Caco-2 (cell line): ENCODE measurements around the gene SHLD3. TPM values are rescaled to one million over a fixed set of nuclear protein-coding genes. Genes with fewer than 3 reads are reported as not detected.

ENCODE experiments used
- BruUV-seq: library from RNA; stranded (reverse); fragments of 400-500 nt; replicated peaks from 2 replicates; lab custom pipeline; 2021; lab: Mats Ljungman, UMichigan
- CTCF ChIA-PET: fragments of 300-600 bp; sonication (Branson Sonifier 250); formaldehyde crosslinking; loops from one replicate; lab custom pipeline; 2022; ENCODE audit warnings: antibody characterized with exemption; lab: Charles Lee
- POLR2A ChIA-PET: fragments of 300-600 bp; sonication (Branson Sonifier 250); formaldehyde crosslinking; loops from one replicate; lab custom pipeline; 2022; ENCODE audit warnings: antibody characterized with exemption; lab: Charles Lee
- DNase-seq, 2 experiments: peaks; one replicate each; pipeline versions ENCODE4 v3.0.0 to v3.0.0-alpha.2; 2020 to 2022
- H3K27me3 ChIP-seq: replicated peaks from 2 replicates; pipeline ENCODE4 v1.6.0; 2011; ENCODE audit warnings: low read length; ENCODE audit not compliant: control insufficient read depth, insufficient read depth
- H3K36me3 ChIP-seq: 2 replicates; pipeline ENCODE4 v1.5.1; 2011; ENCODE audit warnings: low read length; ENCODE audit not compliant: control insufficient read depth, insufficient read depth
- H3K4me1 ChIP-seq: fragments of 250-450 bp; sonication (Bioruptor Pico); 2 replicates; pipeline ENCODE4 v1.5.1; 2020; ENCODE audit warnings: mild to moderate bottlenecking
- H3K4me3 ChIP-seq: 2 replicates; pipeline ENCODE4 v1.5.1; 2011; ENCODE audit warnings: low read depth, mild to moderate bottlenecking, control low read depth, low read length
- H3K9me3 ChIP-seq: fragments of 250-450 bp; sonication (Bioruptor Pico); 2 replicates; pipeline ENCODE4 v1.5.1; 2020; ENCODE audit warnings: mild to moderate bottlenecking, moderate library complexity
- H3K27ac Mint-ChIP-seq: one replicate; pipeline ENCODE4 v1.8.0; 2022; ENCODE audit warnings: mixed read lengths; ENCODE audit not compliant: unreplicated experiment
- H3K27me3 Mint-ChIP-seq: one replicate; pipeline ENCODE4 v1.8.0; 2022; ENCODE audit warnings: mixed read lengths; ENCODE audit not compliant: insufficient read depth, unreplicated experiment
- H3K36me3 Mint-ChIP-seq: one replicate; pipeline ENCODE4 v1.8.0; 2022; ENCODE audit warnings: mild to moderate bottlenecking, mixed read lengths; ENCODE audit not compliant: insufficient read depth, unreplicated experiment
- H3K4me1 Mint-ChIP-seq: one replicate; pipeline ENCODE4 v1.8.0; 2022; ENCODE audit warnings: low read depth, mixed read lengths; ENCODE audit not compliant: unreplicated experiment
- H3K4me3 Mint-ChIP-seq: one replicate; pipeline ENCODE4 v1.8.0; 2022; ENCODE audit warnings: mild to moderate bottlenecking, moderate library complexity, mixed read lengths; ENCODE audit not compliant: unreplicated experiment
- H3K9me3 Mint-ChIP-seq: one replicate; pipeline ENCODE4 v1.8.0; 2022; ENCODE audit warnings: mixed read lengths; ENCODE audit not compliant: unreplicated experiment
- CTCF ChIP-seq, 2 experiments: fragments of 200-600 bp in 1 of 2; IDR thresholded peaks; 1 replicate in 1 of 2; 2 replicates in 1 of 2; pipeline versions ENCODE4 v1.5.1 to v1.8.0; 2011 to 2022; ENCODE audit warnings: antibody characterized with exemption in 1 of 2, control low read depth in 1 of 2, inconsistent platforms in 1 of 2, low read depth in 1 of 2, low read length in 1 of 2, mild to moderate bottlenecking in 1 of 2, moderate library complexity in 1 of 2; ENCODE audit not compliant: insufficient read depth in 1 of 2, severe bottlenecking in 1 of 2, unreplicated experiment in 1 of 2
- intact Hi-C: fragments of 100-400 bp; cut with micrococcal nuclease; formaldehyde crosslinking; loops from one replicate; pipeline ENCODE4 v1.10.0; 2022; ENCODE audit not compliant: unreplicated experiment
- total RNA-seq: library from RNA; stranded (reverse); gene quantifications from 2 replicates; pipeline ENCODE4 v1.2.3, GENCODE V29; 2022

Gene SHLD3
- total RNA-seq, 1 experiment from 2014 or later = 4.7 TPM

DNA sequence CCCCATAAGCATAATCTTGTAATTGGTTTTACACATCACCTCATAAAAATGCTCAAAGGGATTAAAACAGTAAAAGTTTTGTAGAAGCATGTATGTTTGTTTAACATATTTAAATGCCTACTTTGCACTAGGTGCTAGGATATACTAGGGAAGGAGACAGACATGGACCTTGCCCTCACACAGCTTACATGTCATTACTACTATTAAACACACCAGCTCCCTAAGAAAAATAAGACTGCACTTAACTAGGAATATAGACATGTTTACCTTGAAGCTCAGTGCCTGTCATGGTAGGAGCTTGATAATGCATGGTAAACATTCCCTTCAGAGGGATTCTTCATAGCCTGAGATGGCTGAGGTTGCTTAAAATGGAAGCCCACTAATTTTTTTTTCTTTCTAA, 6.2 kb downstream of the SHLD3 start:
- no peak for DNase-seq
- Mint-ChIP-seq H3K27ac (no peak overlapping the region), H3K4me3 (no peak overlapping the region), H3K9me3 (no peaks in the 10 kb centered on the region), H3K4me1 (peaks cover 2% of the 10 kb centered on the region), H3K27me3 (no peaks in the 10 kb centered on the region), H3K36me3 (peaks cover 6% of the 10 kb centered on the region)
- intact Hi-C loops = no loop called here
- no TSS peak for BruUV-seq
- POLR2A ChIA-PET = interaction anchor here (0.6 to 1.0 kb wide), 2 partner anchors 91 to 99 kb away, joined by 3 read pairs; partner anchors contain the start of genes NLN and SGTB
- no peaks in the 10 kb centered on the region for H3K9me3 ChIP-seq
- peaks cover 7% of the 10 kb centered on the region for H3K4me1 ChIP-seq
- H3K36me3 ChIP-seq = no peaks in the 10 kb centered on the region
- H3K4me3 ChIP-seq = no peak overlapping the region
- CTCF ChIA-PET = no interaction called here
- H3K27me3 ChIP-seq = no peaks in the 10 kb centered on the region
- no peak for TF ChIP-seq CTCF (IDR thresholded peaks at IDR 0.05; ENCODE audit: insufficient read depth in 1 of 2, low read depth in 1 of 2, low read length in 1 of 2, severe bottlenecking in 1 of 2, unreplicated experiment in 1 of 2)

- Histone ChIP-seq H3K9me3 (no peaks in the 10 kb centered on the region), H3K36me3 (peaks cover 2% of the 10 kb centered on the region; the same call in 1 of the 2 replicates), H3K27me3 (no peaks in the 10 kb centered on the region), H3K4me3 (no peak overlapping the region), H3K4me1 (no peaks in the 10 kb centered on the region)
- peaks cover 17% of the 10 kb centered on the region for H3K36me3 Mint-ChIP-seq
- BruUV-seq = no TSS peak
- H3K4me1 Mint-ChIP-seq = no peaks in the 10 kb centered on the region
- ChIA-PET CTCF (interaction anchor here (0.5 kb wide), 1 partner anchor 9 kb away, joined by 4 read pairs; no protein-coding TSS in a partner anchor), POLR2A (no interaction called here)
- intact Hi-C loops = no loop called here
- H3K9me3 Mint-ChIP-seq = no peaks in the 10 kb centered on the region
- no peak for TF ChIP-seq CTCF (IDR thresholded peaks at IDR 0.05; ENCODE audit: insufficient read depth in 1 of 2, low read depth in 1 of 2, low read length in 1 of 2, severe bottlenecking in 1 of 2, unreplicated experiment in 1 of 2)
- no peaks in the 10 kb centered on the region for H3K27me3 Mint-ChIP-seq
- no peak for DNase-seq
- H3K4me3 Mint-ChIP-seq = no peak overlapping the region
- no peak overlapping the region for H3K27ac Mint-ChIP-seq
Observed at GRCh38 chr5:65640240-65640639, 15.4 kb downstream of the SHLD3 start.

GRCh38 chr5:65646938-65647337, 22.1 kb downstream of the SHLD3 start:
- Histone ChIP-seq H3K4me1 (peaks cover 18% of the 10 kb centered on the region), H3K27me3 (no peaks in the 10 kb centered on the region), H3K36me3 (no peaks in the 10 kb centered on the region), H3K4me3 (no peak overlapping the region), H3K9me3 (no peaks in the 10 kb centered on the region)
- DNase-seq = no peak
- POLR2A ChIA-PET = no interaction called here
- H3K4me3 Mint-ChIP-seq = no peak overlapping the region
- H3K36me3 Mint-ChIP-seq = peaks cover 12% of the 10 kb centered on the region
- H3K27ac Mint-ChIP-seq = no peak overlapping the region
- H3K9me3 Mint-ChIP-seq = no peaks in the 10 kb centered on the region
- H3K27me3 Mint-ChIP-seq = no peaks in the 10 kb centered on the region
- H3K4me1 Mint-ChIP-seq = peaks cover 17% of the 10 kb centered on the region
- CTCF ChIA-PET = no interaction called here
- no peak for TF ChIP-seq CTCF (IDR thresholded peaks at IDR 0.05; ENCODE audit: insufficient read depth in 1 of 2, low read depth in 1 of 2, low read length in 1 of 2, severe bottlenecking in 1 of 2, unreplicated experiment in 1 of 2)
- no TSS peak for BruUV-seq
- intact Hi-C loops = no loop called here
